Right lobe of liver (tissue), 4 donors: ENCODE data around the gene SPTBN5.

ENCODE experiments used
- POLR2A ChIP-seq: fragments of 450-650 bp; IDR thresholded peaks from one replicate; pipeline ENCODE4 v1.6.1; 2017; ENCODE audit warnings: antibody characterized with exemption, mild to moderate bottlenecking
- TF ChIP-seq, protein P1 (sequence below), 4 donors: fragments of 200-600 bp in 3 of 4; fragments of 450-650 bp in 1 of 4; IDR thresholded peaks; one replicate each; pipeline versions ENCODE4 v1.5.1 to v1.8.0; 2016 to 2022; ENCODE audit warnings: antibody characterized with exemption in 4 of 4, mild to moderate bottlenecking in 2 of 4
- donor health status: DM: no; HTN: no; CAD: no.
- donor health status: DM: no; HTN: no; CAD: no.
- donor health status: DM: no; HTN: yes; CAD: no.

DNA sequence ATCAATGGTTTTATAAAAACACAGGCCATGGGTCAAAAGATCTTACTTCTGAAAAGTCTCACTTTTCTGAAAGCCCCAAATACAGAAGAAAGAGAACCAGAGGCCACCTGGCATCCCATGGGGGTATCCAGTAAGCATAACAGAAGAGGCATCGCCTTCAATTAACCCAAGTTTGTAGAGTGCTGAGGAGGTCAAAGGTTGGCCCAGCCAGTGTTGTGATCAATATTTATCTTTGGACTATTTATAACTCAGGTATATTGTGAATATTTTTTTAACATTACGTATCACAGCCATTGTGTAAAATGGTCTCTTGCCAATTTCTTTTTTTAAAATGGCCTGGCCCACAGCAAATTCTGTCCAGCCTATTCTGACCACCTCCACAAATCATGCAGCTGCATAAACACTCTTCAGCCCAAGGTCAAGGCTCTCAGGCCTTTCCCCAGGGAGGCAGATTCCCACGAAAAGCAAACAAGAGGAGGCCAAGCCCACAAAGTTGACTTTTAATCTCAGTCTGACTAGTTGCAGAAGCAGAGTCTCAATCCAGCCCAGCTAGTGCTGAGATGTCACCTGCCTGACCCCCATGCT is 26.2 kb upstream of the SPTBN5 start:
- TF ChIP-seq, protein P1, sequence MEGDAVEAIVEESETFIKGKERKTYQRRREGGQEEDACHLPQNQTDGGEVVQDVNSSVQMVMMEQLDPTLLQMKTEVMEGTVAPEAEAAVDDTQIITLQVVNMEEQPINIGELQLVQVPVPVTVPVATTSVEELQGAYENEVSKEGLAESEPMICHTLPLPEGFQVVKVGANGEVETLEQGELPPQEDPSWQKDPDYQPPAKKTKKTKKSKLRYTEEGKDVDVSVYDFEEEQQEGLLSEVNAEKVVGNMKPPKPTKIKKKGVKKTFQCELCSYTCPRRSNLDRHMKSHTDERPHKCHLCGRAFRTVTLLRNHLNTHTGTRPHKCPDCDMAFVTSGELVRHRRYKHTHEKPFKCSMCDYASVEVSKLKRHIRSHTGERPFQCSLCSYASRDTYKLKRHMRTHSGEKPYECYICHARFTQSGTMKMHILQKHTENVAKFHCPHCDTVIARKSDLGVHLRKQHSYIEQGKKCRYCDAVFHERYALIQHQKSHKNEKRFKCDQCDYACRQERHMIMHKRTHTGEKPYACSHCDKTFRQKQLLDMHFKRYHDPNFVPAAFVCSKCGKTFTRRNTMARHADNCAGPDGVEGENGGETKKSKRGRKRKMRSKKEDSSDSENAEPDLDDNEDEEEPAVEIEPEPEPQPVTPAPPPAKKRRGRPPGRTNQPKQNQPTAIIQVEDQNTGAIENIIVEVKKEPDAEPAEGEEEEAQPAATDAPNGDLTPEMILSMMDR (IDR thresholded peaks at IDR 0.05): no peak
- no peak for TF ChIP-seq POLR2A
